Activated CD8-positive, alpha-beta memory T cell treated with anti-CD3 and anti-CD28 coated beads, Interleukin-2, amount 50 U/mL, for 24 hours (primary cell): ENCODE measurements around the gene AKAP13.
"Not testable (repeated sequence)": the region's sequence is repeated elsewhere in the genome, so short reads cannot be mapped to it uniquely, and the experiment has no call there.

Source experiments
- DNase-seq: peaks from one replicate; pipeline ENCODE4 v3.0.0-alpha.2; 2020; ENCODE audit errors: extremely low read depth

Gene AKAP13

DNA sequence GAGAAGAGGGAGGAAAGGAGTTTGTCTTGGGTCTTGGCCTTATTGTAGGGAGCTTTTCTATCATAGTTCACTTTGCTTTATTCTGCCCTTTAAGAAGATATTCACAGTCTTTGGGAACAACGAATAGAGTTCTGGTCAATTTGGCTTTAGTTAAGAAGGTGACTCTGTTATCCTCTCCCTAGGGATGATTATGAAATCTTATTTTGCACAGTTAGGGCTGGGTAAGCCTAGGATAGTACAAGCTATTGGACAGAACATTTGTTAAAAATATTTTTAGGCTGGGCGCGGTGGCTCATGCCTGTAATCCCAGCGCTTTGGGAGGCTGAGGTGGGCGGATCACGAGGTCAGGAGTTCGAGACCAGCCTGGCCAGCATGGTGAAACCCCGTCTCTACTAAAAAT is 61.5 kb downstream of the AKAP13 start:
- not testable (repeated sequence) for DNase-seq

DNA sequence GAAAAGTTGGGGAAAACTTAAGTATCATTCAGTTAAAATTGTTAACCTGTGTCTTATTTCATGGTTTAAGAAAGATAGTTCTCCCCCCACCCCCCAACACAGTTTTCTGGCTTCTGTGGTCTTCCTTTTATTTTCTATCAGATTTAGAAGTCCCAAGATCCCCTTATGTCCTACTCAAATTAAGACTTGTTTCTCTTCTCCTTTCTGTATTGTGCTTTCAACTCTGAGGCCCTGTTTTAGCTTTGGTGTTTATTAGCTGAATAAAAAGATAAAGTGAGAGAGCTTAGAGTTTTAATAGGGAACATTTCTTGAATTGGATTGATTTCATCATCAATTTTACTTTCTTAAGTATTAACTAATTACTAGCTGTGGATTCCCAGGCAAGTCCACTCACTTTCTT is 62.6 kb downstream of the AKAP13 start:
- DNase-seq, result no peak

DNA sequence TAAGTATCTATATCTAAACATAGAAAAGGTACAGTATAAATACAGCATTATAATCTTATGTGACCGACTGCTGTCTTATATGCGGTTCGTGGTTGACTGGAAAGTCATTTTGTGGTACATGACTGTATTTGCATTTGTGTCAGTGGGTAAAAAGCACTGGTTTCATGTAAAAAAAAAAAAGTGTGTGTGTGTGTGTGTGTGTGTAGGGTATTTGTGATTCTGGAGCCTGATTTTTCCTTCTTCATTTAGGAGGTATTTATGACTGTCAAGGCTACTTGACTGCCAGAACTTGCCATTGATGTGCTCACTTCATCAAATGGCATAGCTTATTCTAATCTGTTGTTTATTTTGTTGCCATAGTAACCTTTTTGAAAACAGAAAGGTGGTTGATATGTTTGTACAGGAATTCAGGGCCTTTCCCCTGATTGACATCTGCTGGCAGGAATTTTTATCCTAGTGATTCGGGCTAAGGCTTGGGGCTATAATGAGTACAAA is 63.2 kb downstream of the AKAP13 start:
- DNase-seq, result no peak

DNA sequence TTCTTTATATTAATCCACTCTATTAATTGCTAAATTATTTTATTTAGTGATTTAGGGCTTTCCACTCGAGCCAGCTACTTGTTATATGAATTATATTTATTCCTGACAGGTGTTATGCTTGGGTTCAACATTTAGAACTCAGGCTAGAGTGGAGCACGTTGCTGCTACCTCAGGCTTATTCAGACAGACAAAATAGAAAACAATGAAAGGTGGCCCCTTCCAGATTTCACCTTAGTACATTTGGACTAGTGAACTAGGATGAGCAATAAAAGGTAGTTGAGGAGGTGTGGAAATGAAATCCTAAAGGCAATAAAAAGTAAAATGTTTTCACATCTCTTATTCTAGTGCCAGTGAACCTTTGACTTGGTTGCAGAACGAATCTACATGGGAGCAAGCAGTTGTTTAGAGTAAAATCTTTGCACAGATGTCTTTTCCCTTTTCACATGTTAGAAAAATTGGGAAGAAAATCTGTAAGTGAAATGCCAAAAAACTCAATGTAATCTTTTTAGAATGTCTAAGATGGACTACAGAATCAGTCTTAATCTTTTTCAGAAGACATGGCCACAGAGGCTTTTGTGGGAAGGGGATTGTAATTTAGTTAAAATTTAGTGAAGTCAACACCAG is 63.8 kb downstream of the AKAP13 start:
- DNase-seq, result no peak

DNA sequence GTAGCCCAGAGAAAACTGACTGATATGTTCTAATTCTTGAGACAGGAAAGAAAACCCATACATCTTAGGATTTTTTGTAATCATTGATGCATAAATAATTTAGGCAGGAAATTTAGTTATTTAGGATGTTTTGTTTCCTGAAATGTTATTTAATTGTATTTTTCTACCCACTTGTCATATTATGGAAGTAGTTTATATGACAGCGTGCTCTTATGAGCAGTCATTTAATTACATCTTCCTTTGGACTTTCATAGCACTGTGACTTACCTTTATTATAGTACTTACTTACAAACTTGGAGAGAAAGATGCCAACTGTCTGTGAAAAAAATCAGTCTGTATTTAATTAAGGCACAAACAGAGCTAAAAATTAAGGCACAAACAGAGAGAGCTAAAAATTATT is 65.0 kb downstream of the AKAP13 start:
- no peak for DNase-seq

DNA sequence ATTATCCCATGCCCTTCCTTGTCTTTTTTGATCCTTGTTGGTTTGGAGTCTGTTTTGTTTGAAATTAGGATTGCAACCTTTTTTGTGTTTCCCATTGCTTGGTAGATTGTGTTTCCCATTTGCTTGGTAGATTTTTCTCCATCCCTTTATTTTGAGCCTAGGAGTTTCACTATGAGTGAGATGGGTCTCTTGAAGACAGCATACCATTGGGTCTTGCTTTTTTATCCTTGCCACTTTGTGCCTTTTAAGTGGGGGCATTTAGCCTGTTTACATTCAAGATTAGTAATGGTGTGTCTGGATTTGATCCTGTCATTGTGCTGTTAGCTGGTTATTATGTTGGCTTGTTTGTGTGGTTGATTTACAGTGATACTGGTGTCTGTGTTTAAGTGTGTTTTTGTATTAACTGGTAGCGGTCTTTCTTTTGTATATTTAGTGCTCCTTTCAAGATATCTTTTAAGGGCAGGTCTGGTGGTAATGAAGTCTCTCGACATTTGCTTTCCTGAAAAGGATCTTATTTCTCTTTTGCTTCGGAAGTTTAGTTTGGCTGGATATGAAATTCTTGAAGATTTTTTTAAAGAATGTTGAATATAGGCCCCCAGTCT is 70.8 kb downstream of the AKAP13 start:
- no peak for DNase-seq

DNA sequence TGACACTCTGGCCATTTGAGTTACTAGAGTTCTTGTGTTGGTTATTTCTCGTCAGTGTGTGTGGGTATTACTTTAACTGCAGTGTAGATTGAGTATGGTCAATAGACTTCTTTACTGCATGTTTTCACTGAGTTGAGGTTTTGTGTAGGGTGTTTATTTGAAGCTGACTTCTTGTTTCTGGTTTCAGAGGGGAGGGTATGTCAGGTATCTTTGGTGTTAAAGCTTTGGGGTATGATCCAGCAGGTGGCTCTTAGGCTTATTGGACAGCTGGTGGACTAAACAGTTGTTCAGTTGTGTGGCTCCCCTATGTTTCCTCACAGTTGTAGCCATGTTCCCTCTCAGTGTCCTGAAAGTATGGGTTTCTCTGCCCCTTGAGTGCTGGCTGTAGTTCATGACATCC is 72.0 kb downstream of the AKAP13 start:
- DNase-seq, result no peak

DNA sequence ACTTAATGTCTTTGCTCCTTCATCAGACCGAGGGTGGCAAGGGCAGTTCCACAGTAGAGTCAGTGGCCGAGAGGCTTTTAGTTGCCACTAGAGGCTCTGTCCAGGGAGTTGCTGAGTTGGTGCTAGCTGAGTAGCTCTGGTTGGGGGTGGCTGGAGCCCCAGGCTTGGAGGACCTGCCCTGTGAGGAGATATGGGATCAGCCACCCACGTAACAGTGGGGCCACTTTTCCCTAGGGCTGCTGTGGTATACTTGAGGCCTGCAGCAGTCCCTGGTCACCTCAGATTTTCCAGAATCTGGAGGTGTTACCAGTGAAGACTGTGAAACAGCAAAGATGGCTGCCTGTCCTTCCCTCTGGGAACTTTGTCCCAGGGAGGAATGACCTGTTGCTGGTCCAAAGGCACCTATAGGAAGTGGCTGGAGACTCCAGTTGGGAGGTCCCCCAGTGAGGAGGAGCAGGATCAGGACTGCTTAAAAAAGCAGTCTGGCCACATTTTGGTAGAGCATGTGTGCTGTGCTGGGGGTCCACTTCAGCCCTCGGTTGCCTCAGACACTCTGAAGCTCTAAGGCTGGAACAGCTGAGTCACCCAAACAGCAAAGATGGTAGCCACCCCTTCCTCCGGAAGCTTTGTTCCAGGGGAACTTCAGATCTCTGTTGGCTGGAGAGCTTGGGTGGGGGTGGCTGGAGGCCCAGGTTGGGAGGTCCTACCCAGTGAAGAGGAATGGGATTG is 72.9 kb downstream of the AKAP13 start:
- DNase-seq, result no peak

DNA sequence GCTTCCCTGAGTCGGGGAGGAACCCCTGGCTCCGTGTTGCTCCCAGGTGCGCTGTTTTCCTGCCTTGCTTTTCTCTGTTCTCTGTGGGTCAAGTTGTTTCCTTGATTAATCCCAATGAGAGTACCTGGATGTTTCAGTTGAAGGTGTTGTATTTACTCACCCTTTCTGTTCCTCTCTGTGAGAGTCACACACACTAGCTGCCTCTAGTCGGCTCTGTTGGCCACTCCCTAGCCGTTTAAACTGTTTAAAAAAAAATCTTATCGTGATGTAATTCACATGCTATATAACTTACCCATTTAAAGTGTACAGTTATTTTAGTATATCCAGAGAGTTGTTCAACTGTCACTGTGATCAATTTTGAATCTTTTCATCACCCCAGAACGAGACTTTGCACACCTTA is 74.0 kb downstream of the AKAP13 start:
- DNase-seq, result no peak

DNA sequence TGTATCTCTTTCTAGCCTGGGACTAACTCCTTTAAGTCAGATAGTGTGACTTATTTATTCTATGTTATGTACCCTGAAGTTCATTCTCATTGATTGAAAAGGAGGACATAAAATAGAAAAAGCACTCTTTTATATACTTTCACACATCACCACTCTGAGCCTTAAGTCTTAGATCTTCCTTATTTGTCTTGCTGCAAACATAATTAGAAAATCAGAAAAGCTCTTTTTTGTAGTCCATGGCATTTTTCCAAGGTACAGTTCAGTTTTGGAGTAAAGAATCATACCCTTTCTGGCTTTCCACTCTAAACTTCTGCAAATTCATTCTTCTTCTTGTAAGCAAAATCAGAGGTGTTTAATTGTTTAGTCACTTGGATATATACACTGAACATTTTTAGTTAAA is 75.5 kb downstream of the AKAP13 start:
- no peak for DNase-seq

DNA sequence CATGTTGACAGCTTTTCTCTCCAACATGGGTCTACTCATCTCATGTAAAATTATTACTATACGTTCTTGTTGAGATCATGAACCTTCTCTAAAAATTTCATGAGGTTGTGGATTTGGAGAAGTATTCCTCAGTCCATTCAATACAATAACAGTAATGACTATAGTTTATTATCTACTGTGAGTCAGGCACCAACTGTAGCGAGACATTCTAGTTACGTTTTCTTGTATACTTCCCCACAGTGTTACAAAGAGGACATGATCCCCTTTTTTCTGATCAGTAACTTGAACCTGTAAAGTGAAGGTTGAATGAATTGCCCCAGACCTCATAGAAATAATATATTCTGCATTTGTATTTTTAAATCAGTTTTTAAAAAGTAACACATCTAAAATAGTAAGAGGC is 76.4 kb downstream of the AKAP13 start:
- no peak for DNase-seq

DNA sequence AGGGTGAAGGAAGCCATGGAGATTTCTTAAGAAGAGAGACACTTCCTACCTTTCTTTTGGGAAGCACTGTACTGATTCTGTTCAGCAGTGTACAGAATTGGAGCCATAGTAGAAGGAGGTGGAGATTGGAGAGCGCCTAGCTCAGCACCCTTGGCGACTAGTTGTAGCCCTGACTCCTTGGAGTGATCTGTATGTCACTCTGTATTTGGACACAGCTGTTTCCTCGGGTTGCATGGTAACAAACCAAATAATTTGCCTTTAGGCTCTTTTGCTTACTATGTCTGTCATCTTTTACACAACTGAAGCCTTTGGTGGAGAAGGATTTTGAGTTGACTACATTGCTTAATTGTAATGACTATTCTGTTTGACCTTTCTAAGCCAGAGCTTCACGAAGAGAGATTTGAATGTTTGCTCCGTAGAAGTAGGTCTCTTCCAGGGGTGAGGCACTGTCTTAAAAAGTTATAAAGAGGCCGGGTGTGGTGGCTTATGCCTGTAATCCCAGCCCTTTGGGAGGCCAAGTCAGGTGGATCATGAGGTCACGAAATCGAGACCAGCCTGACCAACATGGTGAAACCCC is 77.1 kb downstream of the AKAP13 start:
- no peak for DNase-seq

DNA sequence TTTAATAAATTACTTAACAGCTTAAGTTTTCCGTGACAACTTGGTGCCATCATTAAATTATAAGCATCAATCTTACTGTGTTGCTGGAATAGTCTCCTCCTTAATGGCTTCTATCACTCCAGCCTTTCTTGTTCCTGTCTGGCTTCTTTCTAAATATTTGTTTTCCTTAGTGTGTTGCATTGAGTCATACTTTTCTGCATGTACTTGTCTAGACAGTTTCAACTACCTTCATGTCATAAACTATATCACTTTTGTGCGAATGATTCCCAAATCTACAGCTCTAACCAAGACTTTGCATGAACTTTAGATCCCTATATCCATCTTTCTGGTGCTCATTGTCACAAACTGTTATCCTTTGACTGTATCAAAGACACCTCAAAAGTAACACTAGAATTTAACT is 78.4 kb downstream of the AKAP13 start:
- no peak for DNase-seq

DNA sequence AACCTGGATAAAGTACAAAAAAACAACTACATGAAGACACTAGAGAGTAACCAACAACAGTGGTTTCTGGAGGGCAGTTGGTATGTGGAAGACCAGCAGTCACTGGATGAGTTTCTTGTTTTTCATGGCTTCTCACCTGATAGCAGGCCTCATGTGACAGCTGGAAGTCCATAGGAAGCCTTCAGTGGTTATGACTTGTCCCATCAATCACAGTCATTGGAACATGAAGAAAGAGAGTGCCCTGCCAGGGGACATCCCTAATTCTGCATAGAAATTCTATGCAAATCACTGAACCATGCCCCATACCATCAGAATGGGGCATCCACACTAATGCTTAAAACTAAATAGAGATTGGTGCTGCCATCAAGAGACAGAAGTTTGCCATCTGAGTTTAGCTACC is 81.6 kb downstream of the AKAP13 start:
- DNase-seq, result no peak

DNA sequence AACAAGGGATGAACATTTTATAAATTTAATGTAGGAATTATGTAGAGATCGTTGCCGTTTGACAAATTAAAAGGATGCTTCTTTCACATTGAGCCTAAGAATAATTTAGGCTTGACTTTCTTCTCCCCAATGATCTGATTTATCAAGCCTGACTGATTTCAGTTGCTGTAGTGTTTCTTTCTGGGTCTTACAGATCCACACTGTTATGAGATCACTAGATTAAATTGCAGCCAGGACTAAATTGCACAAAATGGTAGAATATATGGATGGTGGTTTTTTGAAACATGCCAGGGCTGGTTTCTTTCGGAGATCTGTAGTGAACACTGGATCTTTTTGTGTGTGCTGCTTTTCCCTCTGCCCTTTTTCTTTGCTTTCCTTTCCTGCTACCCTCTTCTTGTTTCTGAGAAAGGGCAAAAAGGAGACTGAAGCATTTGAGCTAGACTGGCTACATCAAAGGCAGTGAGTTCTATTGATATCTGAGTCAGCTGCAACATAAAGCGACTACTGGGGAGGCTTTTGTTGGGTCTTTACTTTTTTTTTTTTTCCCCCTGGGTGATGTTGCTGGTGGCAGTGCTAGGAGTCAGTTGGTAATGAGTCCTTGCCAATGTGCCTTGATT is 83.0 kb downstream of the AKAP13 start:
- DNase-seq, result no peak

DNA sequence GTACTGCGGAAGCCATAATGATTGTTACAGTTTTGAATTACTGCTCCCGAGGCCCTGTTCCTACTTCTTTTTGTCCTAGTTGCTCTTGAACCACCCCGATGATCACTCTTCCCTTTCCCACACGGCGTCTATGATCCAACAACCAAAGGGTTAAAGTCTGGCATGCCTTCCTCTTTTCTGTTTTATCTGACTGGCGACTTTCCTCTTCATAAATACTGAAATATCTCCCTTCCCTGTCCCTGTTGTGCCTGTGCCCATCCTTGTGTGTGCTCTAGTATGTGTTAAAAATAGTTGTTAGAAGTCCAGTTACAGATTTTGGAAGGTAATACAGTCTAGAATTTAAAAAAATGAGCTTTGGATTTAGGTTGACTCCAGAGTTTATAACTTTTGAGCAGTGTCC is 83.6 kb downstream of the AKAP13 start:
- DNase-seq, result no peak

DNA sequence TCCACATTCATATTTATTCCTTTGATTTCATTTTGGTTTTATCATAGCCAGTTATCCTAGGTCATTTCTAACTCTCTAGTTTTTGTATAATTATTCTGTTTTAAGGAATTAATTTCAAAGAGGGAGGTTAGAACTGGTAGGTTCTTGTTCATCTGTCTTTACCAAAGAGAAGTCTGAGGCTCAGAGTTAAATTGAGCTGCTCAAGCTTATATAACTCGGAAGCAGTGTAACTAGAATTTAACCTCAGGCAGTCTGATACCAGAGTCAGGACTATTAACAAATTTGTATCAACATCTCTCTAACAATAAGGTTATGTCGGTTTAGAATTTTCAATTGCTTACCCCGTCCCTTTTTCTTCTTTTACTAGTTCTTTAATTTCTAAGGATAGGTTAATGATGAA is 84.1 kb downstream of the AKAP13 start:
- DNase-seq, result no peak

DNA sequence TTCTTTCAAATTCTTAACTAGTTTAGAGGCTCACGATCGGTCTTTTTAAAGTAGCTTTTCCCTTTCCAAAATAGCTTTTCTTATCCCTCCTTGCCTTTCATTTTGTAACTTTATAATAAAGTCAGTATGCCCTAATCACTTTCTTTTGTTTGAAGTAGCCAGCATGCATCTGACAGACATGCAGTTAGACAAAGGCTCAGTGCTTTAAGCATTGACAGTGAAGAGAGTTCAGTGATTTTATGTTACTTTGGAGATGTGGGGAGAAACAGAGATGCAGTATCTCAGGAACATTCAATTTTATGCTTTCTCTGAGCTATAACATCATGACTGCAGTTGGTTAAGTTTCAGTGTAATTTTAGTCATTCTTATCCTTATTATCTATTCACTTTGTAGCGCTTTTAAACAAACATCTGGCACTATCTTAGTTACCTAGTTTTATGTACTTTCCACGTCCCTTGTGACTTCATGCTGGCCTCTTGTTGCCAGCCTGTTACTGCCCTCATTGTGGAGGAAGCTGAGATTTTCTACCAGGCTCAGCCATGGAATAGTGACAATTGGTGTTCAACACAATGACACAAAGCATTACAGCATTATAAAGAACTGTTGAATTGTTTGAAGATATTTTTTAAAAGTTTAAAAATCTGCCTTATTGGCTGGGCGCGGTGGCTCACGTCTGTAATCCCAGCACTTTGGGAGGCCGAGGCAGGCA is 90.3 kb downstream of the AKAP13 start:
- no peak for DNase-seq

DNA sequence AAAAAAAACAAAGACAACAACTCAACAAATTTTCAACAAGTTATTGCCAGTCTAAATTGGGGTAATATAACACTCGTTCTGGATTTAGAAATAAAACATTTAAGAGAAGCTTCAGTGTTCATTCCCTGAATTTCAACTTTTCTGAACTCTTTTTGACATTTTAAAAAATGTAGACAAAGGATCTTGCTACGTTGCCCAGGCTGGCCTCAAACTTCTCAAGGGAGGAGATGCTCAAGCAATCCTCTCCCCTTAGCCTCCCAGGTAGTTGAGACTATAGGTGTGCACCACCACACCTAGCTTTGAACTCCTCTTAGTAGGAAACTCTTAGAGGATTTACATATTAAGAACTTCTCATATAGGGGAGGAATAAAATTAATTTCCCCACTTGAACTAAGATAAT is 91.9 kb downstream of the AKAP13 start:
- no peak for DNase-seq

DNA sequence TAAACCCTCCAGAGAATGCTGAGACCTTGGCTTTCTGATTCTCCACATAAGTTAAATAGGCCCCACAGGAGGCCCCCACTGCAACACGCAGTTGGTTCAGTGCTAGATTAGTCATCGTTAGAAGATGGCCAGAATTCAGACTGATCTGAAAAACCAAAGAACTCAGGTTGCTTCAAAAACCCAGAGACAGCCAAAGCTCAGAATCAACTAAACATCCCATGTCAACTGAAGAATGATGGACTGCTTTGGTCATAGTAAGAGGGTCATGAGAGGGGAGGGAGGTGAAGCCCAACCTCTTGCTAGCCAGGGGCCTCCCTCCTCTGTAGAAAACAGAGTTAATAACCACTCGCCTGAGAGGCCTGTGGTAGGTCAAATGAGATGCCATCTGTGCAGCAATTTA is 93.1 kb downstream of the AKAP13 start:
- no peak for DNase-seq

DNA sequence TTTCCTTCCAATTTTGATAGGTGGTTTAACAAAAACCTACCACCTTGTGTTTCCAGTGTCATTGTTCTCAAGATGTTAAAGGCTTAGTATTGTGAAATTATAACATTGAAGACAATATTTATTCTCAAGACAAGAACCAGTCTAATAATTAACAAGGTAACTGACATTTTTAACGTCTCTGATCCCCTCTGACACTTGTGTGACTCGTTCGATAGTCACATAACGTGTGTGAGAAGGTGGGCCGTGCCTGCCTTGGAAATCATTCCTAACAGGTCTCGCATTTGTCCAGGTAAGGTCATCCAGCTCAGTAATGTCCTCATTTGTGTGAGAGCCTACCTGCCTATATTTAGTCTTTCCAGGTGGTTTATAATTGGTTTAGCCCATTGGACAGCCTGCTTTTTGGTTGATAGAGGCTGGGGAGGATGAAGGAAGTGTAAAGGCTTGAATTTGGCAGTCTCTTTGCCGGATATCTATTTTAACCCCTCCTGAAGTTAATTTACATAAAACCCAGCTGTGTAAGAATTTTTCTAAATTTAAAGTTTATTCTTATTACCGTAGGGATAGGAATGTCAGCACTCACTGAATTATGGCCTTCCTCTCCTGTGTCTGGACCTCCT is 94.4 kb downstream of the AKAP13 start:
- DNase-seq, result no peak
